Transverse colon (tissue), 4 donors: ENCODE measurements around the gene IGLL5.

ENCODE experiments used
- POLR2A ChIP-seq: fragments of 450-650 bp; IDR thresholded peaks from one replicate; pipeline ENCODE4 v1.6.1; 2016; ENCODE audit warnings: antibody characterized with exemption, mild to moderate bottlenecking, moderate library complexity
- POLR2AphosphoS5 ChIP-seq, 3 donors: sonication (generic); formaldehyde crosslinking; IDR thresholded peaks; one replicate each; pipeline ENCODE4 v1.6.1; 2016; ENCODE audit warnings: antibody characterized with exemption in 3 of 3
- TF ChIP-seq, protein P1 (sequence below), 5 experiments: fragments of 200-600 bp in 3 of 5; fragments of 450-650 bp in 2 of 5; sonication (generic) in 3 of 5; IDR thresholded peaks; 1 replicate in 2 of 5; 2 replicates in 3 of 5; pipeline ENCODE4 v1.5.1; 2016 to 2017; ENCODE audit warnings: antibody characterized with exemption in 5 of 5, inconsistent platforms in 3 of 5, mild to moderate bottlenecking in 2 of 5, moderate library complexity in 1 of 5

- TF ChIP-seq, protein P1, sequence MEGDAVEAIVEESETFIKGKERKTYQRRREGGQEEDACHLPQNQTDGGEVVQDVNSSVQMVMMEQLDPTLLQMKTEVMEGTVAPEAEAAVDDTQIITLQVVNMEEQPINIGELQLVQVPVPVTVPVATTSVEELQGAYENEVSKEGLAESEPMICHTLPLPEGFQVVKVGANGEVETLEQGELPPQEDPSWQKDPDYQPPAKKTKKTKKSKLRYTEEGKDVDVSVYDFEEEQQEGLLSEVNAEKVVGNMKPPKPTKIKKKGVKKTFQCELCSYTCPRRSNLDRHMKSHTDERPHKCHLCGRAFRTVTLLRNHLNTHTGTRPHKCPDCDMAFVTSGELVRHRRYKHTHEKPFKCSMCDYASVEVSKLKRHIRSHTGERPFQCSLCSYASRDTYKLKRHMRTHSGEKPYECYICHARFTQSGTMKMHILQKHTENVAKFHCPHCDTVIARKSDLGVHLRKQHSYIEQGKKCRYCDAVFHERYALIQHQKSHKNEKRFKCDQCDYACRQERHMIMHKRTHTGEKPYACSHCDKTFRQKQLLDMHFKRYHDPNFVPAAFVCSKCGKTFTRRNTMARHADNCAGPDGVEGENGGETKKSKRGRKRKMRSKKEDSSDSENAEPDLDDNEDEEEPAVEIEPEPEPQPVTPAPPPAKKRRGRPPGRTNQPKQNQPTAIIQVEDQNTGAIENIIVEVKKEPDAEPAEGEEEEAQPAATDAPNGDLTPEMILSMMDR (IDR thresholded peaks at IDR 0.05), result no peak
- no peak for TF ChIP-seq POLR2A
- TF ChIP-seq POLR2AphosphoS5 (IDR thresholded peaks at IDR 0.05), result peak in 1 of 3 donors; percentile 37
Measured at GRCh38 chr22:22887621-22888503, at the start of gene IGLL5.
